ENCODE measurements around the gene CNTNAP2. TPM values are rescaled to one million over a fixed set of nuclear protein-coding genes. Genes with fewer than 3 reads are reported as not detected.

The CNTNAP2 gene
- total RNA-seq, 4 donors from 2014 or later: 0.29 to 0.88 (median 0.33) TPM; not detected in 1

GRCh38 chr7:148153616-148154284 is 2037.1 kb downstream of the CNTNAP2 start:
- intact Hi-C loops (cut with DNase I): loop anchor here (10.0 kb wide), 1 partner anchor 609 kb away; no protein-coding TSS in a partner anchor
- no peaks in the 10 kb centered on the region for H3K27me3 ChIP-seq
- H3K27ac ChIP-seq: peak overlapping the region in 1 of 3 donors; percentile 5
- H3K4me1 ChIP-seq: peaks cover 8% of the 10 kb centered on the region in 2 donors
- 41 to 42% methylated on average over 6 of the region's 6 CpGs for WGBS, 2 donors
- no peaks in the 10 kb centered on the region for H3K9me3 ChIP-seq
- no peaks in the 10 kb centered on the region for H3K36me3 ChIP-seq
- no peak for TF ChIP-seq CTCF (IDR thresholded peaks at IDR 0.05)
- no peak for TF ChIP-seq POLR2A (IDR thresholded peaks at IDR 0.05)
- H3K4me3 ChIP-seq (replicated peaks in 1 of 3): no peak overlapping the region
- DNase-seq: peak; percentile 72

- TF ChIP-seq CTCF (IDR thresholded peaks at IDR 0.05) (no peak), POLR2A (IDR thresholded peaks at IDR 0.05) (no peak)
- intact Hi-C loops (cut with DNase I): loop anchor here (10.0 kb wide), 1 partner anchor 610 kb away; no protein-coding TSS in a partner anchor
- Histone ChIP-seq H3K9me3 (no peaks in the 10 kb centered on the region), H3K27ac (no peak overlapping the region), H3K36me3 (no peaks in the 10 kb centered on the region), H3K27me3 (no peaks in the 10 kb centered on the region), H3K4me3 (replicated peaks in 1 of 3) (no peak overlapping the region), H3K4me1 (peaks cover 8% of the 10 kb centered on the region in 2 donors)
- 75 to 76% methylated on average over 9 of the region's 9 CpGs for WGBS, 2 donors
- DNase-seq: no peak
Measured at GRCh38 chr7:148155000-148155399, 2038.4 kb downstream of the CNTNAP2 start.

- no peak overlapping the region for H3K27ac ChIP-seq
- WGBS, 2 donors: 93 to 97% methylated on average over 8 of the region's 8 CpGs
- H3K9me3 ChIP-seq: no peaks in the 10 kb centered on the region
- no peak for DNase-seq
- H3K36me3 ChIP-seq: no peaks in the 10 kb centered on the region
- TF ChIP-seq POLR2A (IDR thresholded peaks at IDR 0.05) (no peak), CTCF (IDR thresholded peaks at IDR 0.05) (no peak)
- H3K4me1 ChIP-seq: peaks cover 8% of the 10 kb centered on the region in 2 donors
- intact Hi-C loops (cut with DNase I): loop anchor here (10.0 kb wide), 1 partner anchor 611 kb away; no protein-coding TSS in a partner anchor
- H3K4me3 ChIP-seq (replicated peaks in 1 of 3): no peak overlapping the region
- no peaks in the 10 kb centered on the region for H3K27me3 ChIP-seq
Measured at GRCh38 chr7:148155826-148156225, 2039.2 kb downstream of the CNTNAP2 start.

- Histone ChIP-seq H3K36me3 (no peaks in the 10 kb centered on the region), H3K4me1 (peaks cover 8% of the 10 kb centered on the region in 2 donors), H3K9me3 (no peaks in the 10 kb centered on the region), H3K4me3 (replicated peaks in 1 of 3) (no peak overlapping the region), H3K27me3 (no peaks in the 10 kb centered on the region), H3K27ac (no peak overlapping the region)
- WGBS, 2 donors: 90% methylated on average over 6 of the region's 6 CpGs
- DNase-seq: no peak
- TF ChIP-seq POLR2A (IDR thresholded peaks at IDR 0.05): no peak
- no peak for TF ChIP-seq CTCF (IDR thresholded peaks at IDR 0.05)
- intact Hi-C loops (cut with DNase I): loop anchor here (10.0 kb wide), 1 partner anchor 611 kb away; no protein-coding TSS in a partner anchor
Measured at GRCh38 chr7:148156233-148156632, 2039.6 kb downstream of the CNTNAP2 start.

GRCh38 chr7:148159331-148159730 is 2042.7 kb downstream of the CNTNAP2 start:
- intact Hi-C loops (cut with DNase I): loop anchor here (10.0 kb wide), 1 partner anchor 615 kb away; no protein-coding TSS in a partner anchor
- Histone ChIP-seq H3K9me3 (no peaks in the 10 kb centered on the region), H3K27me3 (no peaks in the 10 kb centered on the region), H3K36me3 (no peaks in the 10 kb centered on the region), H3K4me1 (no peaks in the 10 kb centered on the region), H3K27ac (no peak overlapping the region), H3K4me3 (replicated peaks in 1 of 3) (no peak overlapping the region)
- DNase-seq: no peak
- no peak for TF ChIP-seq POLR2A (IDR thresholded peaks at IDR 0.05)
- no peak for TF ChIP-seq CTCF (IDR thresholded peaks at IDR 0.05)
- 90 to 93% methylated on average over 4 of the region's 4 CpGs for WGBS, 2 donors
